HG03469 (cell line): ENCODE results near the gene OSBPL6.
"Not testable (repeated sequence)": the region's sequence is repeated elsewhere in the genome, so short reads cannot be mapped to it uniquely, and the experiment has no call there.

Experiments
- ATAC-seq: cut with Tn5 transposase; IDR thresholded peaks from one replicate; pipeline ENCODE4 v1.9.1; 2021; ENCODE audit warnings: mild to moderate bottlenecking, moderate library complexity, moderate number of reproducible peaks; ENCODE audit not compliant: unreplicated experiment

OSBPL6 gene

GRCh38 chr2:178197791-178198190, 3.5 kb downstream of the OSBPL6 start:
- ATAC-seq, result no peak

DNA sequence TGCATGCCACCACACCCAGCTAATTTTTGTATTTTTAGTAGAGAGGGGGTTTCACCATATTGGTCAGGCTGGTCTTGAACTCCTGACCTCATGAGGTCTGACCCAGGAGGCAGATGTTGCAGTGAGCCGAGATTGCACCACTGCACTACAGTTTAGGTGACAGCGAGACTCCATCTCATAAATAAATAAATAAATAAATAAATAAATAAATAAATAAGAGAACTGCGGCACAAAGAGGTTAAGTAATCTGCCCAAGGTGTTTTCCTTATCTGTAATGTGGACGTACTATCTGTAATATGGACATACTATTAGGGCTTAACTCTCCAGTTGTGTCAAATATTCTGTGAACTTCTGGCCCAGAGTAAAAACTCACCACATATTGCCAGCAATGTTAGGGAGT, 4.1 kb downstream of the OSBPL6 start:
- not testable (repeated sequence) for ATAC-seq

GRCh38 chr2:178199334-178199733, 5.0 kb downstream of the OSBPL6 start:
- ATAC-seq, result no peak

DNA sequence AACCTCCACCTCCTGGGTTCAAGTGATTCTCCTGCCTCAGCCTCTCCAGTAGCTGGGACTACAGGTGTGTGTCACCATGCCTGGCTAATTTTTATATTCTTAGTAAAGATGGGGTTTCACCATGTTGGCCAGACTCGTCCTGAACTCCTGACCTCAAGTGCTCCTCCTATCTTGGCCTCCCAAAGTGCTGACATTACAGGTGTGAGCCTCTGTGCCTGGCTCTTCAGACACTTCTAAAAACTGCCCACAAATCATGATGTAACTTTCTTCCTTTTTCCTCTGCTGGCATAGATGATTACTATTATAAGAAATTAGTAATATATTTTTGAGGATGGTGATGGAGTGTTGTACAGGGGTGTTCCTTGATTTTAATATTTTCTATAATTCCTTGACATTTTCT, 6.0 kb downstream of the OSBPL6 start:
- no peak for ATAC-seq

DNA sequence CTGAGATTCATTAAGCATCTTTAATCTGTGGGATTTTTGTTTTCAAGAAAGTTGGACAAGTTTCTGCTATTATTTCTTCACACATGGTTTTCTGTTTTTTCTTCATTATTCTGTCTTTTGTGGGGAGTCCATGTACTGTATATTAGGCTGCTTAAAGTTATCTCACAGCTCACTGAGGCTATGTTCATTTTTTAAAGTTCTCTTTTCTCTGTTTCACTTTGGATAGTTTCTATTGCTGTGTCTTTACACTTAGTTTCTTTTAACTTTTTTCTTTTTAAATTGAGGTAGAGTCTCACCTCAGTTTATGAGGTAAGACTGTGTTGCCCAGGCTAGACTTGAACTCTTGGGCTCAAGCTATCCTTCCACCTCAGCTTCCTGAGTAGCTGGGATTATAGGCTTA, 8.6 kb downstream of the OSBPL6 start:
- no peak for ATAC-seq

DNA sequence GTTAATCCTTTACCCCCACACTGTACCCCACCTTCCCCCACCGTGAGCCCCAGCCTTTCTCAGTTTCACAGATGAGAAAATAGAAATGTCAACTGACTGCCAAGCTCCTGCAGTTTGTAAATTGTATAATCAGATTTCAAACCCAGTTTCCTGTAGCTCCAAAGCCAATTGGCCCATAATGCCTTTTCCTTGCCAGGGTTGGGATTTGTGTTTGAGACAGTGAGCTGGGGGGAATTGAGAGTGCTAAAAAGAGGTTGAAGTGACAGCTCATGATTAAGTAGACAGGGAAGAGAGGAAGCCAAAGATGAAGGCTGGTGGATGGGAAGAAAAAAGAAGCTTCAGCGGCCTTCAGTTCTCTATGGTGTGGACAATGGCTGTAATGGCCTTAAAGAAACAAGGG, 10.7 kb downstream of the OSBPL6 start:
- no peak for ATAC-seq

DNA sequence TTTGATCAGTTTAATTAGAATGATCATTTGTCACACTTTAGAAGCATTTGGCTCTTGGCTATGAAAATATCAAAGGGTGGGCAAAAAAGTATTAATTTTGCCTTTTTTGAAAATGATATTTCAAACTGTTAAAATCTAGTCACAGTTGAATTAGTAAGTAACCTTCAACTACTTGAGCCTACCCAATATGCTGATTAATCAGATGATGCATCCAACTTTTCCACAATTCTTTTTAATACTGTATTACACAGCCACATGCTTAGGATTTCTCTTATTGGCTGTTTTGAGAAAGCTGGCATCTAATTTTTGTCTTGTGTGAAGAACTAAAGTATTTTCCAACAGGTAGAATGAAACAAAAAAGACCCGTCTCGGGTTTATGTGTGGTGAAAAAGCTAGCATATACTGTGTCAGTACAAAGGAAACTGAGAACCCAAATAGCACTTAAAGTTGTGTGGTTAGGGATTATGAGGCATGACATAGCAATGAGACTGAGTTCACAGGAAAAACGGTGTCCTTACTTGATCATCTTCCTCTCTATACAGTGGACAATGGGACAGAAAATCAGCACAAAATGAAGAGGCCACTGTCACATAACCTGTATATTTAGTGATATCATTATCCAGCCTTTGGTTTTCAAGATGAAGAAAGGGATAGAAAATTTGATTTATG, 11.7 kb downstream of the OSBPL6 start:
- ATAC-seq, result no peak

DNA sequence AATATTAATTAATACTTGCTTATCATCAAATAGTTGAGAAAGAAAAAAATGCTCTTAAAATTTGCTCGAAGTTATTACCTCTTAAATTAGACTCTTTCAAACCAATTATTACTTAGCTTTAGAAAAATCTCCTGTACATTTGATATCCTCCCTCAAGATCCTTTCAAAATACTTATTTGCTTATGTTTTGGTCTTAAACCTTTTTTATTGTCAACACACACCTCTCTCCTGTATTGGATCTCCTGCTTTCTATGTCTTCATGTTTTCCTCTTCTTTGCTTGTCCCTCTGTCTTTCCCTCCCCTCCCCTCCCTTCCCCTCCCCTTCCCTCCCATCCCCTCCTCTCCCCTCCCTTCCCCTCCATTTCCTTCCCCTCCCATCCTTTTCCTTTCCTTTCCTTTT, 14.0 kb downstream of the OSBPL6 start:
- no peak for ATAC-seq

DNA sequence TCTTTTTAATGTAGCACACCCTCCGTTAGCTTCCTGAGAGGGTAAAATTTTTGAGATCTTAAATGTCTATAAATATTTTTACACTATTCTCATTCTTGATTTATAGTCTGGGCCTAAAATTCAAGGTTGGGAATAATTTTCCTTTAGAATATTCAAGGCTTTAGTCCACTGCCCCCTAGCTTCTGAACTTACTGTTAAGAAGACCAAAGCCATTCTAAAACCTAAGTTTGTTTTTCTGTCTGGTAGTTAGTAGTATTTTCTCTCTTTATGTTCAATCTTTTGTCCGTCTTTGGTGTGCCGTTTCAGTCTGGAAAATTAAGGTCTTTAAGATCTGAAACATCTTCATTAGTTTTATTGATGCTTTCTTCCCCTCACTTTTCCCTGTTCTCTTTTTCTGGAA, 14.5 kb downstream of the OSBPL6 start:
- ATAC-seq, result no peak

DNA sequence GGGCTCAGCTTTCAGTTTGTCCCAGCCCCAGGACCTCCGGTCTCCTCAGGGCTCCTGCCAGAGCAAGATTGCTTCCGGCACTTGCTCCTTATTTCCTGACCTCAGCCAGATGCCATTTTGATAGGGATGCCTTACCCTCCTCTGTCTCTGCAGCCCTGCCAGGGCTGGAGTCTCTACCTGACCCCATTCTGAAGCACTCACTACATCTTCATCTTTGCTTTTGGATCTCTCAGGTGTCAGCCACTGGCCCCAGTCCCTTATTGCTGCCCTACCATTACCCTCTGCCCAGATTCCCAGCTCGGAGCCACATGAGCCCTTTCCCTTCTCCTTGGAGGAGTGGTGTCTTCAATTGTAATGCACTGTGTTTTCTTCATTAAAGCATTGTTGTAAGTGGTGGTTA, 17.1 kb downstream of the OSBPL6 start:
- no peak for ATAC-seq

GRCh38 chr2:178211943-178212342, 17.6 kb downstream of the OSBPL6 start:
- no peak for ATAC-seq

GRCh38 chr2:178213991-178214390, 19.7 kb downstream of the OSBPL6 start:
- ATAC-seq, result no peak

- ATAC-seq, result no peak
Observed at GRCh38 chr2:178219247-178219646, 24.9 kb downstream of the OSBPL6 start.

GRCh38 chr2:178220814-178221213, 26.5 kb downstream of the OSBPL6 start:
- ATAC-seq, result no peak

DNA sequence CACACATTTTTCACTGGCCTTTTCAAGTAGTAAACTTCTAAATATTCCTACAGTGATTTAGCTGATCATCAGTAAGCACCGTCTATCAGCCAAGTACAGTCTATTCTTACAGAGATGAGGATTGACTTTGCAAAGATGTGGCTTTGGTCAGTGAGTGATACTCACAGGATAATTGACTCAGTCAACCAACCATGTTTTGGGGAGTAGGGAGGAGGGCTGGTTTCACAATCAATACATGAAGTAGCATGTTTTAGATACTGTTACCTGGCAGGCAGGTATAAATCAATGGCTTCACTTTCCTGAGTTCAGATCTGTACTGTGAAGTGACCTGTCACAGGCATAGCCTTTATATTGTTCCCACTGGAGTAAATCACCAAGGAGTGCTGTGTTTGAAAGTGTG, 27.2 kb downstream of the OSBPL6 start:
- ATAC-seq, result no peak

DNA sequence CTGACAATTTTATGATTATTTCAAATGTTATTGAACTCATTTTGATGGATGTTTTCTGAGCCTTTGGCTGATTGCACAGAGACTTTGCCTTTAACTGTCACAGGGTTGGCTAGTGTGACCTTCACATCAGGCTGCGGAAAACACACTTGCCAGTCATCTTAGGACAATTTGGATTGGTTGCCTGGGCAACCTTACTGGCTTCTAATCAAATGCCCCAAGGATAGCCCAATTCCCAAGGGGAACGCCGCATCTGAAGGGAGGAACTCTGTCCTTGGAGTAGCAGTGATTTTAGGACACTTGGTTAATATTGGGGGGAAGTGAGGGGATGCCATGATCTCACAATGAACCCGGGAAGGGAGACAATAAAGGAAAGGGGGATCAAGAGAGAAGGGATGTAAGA, 29.5 kb downstream of the OSBPL6 start:
- no peak for ATAC-seq

- ATAC-seq, result no peak
Observed at GRCh38 chr2:178225006-178225805, 30.9 kb downstream of the OSBPL6 start.

- no peak for ATAC-seq
Observed at GRCh38 chr2:178227187-178227586, 32.9 kb downstream of the OSBPL6 start.

GRCh38 chr2:178229927-178230326, 35.6 kb downstream of the OSBPL6 start:
- no peak for ATAC-seq

DNA sequence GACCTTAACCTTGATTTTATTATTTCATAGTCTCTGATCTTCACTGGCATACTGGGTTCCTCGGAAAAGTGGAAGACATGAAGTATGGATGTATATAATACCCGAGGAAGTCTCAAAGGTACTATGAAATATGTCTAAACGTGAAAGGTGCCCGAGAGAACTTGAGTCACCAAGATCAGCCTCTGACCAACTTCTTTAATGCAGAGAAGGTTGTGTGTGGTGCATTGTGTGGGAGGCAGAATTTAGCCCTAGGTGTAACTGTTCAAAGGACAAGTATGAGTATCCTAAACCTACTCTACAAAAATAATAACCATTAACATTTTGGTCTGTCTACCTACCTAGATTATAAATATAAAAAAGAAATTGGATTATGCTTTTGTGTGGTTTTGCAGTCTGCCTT, 36.1 kb downstream of the OSBPL6 start:
- no peak for ATAC-seq

DNA sequence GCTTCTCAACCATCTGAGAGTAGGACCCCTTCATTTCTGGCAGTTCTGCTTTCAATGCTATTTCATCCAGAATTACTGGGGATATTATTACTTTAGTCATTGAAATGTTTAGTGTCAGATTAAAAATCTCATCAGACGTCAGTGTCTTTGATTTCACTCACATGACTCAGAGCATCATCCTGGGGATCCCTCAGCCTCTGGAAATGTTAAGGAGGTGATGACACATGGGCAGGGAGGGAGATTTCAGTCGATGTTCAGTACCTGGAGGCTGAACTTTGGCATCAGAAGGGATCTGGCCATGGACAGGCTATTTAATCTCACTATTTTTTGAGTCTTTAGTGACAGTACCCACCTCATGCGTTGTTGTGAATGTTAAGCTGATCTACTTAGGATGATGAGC, 39.1 kb downstream of the OSBPL6 start:
- ATAC-seq, result no peak

DNA sequence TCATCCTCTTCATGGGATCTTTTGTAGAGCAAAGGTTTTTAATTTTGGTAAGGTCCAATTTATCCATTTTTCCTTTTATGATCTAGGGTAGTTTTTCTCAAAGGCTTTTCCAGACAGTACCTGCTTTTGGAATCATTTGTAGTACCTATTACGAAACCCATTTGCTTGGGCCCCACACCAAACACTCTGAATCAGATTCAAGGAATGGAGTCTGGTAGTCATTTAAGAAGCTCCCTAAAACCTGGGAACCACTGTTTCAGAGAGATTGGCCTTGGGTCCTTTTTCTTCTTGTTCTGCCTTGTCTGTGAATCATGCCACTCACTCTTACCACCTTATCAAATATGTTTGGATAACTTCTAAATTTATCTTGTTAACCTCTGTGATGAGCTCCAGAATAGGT, 40.3 kb downstream of the OSBPL6 start:
- no peak for ATAC-seq
